Astrocyte of the spinal cord (primary cell): ENCODE data around the gene KCNG1.

Experiments used
- DNase-seq: peaks from one replicate; pipeline ENCODE4 v3.0.0; 2011; ENCODE audit warnings: low read depth, low spot score
- H3K4me3 ChIP-seq: 2 replicates; pipeline ENCODE4 v1.5.1; 2011; ENCODE audit warnings: low read depth, mild to moderate bottlenecking, low read length, moderate library complexity
- in situ Hi-C: cut with HindIII; loops from 2 replicates; pipeline ENCODE4 v1.10.0; 2017; ENCODE audit warnings: low sequenced_read_pairs
- TF ChIP-seq, protein P1 (sequence below): IDR thresholded peaks from 2 replicates; pipeline ENCODE4 v1.5.1; 2012; ENCODE audit warnings: low read depth, mild to moderate bottlenecking, low read length, inconsistent platforms

KCNG1 gene

DNA sequence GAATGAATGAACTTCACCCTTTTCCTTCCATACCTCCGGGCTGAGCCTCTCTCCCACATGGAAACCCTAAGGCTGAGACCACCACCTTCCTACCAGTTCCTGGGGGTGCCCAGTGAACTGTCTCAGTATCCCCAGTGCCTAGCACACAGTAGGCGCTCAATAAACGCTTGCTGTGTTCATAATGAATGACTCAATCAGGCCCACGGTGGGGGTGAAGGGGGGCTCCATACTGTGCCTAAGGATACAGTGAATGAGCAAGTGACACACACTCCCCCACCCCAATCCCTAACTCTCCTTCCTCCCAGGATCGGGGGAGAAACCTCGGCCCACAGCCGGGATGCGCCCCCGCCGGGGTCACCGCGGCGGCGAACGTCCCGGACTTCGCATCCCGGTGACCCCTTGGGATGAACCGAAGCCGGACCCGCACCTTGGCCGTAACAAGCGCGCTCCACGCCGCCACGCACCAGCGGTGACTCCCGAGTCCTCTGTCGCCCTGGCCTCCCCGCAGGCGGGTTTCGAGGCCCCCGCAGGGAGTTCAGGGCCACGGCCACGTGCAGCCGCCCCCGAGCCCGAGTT is 592 bp downstream of the KCNG1 start:
- TF ChIP-seq, protein P1, sequence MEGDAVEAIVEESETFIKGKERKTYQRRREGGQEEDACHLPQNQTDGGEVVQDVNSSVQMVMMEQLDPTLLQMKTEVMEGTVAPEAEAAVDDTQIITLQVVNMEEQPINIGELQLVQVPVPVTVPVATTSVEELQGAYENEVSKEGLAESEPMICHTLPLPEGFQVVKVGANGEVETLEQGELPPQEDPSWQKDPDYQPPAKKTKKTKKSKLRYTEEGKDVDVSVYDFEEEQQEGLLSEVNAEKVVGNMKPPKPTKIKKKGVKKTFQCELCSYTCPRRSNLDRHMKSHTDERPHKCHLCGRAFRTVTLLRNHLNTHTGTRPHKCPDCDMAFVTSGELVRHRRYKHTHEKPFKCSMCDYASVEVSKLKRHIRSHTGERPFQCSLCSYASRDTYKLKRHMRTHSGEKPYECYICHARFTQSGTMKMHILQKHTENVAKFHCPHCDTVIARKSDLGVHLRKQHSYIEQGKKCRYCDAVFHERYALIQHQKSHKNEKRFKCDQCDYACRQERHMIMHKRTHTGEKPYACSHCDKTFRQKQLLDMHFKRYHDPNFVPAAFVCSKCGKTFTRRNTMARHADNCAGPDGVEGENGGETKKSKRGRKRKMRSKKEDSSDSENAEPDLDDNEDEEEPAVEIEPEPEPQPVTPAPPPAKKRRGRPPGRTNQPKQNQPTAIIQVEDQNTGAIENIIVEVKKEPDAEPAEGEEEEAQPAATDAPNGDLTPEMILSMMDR, result no peak
- DNase-seq, result no peak
- peak overlapping the region; percentile 78 for H3K4me3 ChIP-seq
- in situ Hi-C loops, result no loop called here

DNA sequence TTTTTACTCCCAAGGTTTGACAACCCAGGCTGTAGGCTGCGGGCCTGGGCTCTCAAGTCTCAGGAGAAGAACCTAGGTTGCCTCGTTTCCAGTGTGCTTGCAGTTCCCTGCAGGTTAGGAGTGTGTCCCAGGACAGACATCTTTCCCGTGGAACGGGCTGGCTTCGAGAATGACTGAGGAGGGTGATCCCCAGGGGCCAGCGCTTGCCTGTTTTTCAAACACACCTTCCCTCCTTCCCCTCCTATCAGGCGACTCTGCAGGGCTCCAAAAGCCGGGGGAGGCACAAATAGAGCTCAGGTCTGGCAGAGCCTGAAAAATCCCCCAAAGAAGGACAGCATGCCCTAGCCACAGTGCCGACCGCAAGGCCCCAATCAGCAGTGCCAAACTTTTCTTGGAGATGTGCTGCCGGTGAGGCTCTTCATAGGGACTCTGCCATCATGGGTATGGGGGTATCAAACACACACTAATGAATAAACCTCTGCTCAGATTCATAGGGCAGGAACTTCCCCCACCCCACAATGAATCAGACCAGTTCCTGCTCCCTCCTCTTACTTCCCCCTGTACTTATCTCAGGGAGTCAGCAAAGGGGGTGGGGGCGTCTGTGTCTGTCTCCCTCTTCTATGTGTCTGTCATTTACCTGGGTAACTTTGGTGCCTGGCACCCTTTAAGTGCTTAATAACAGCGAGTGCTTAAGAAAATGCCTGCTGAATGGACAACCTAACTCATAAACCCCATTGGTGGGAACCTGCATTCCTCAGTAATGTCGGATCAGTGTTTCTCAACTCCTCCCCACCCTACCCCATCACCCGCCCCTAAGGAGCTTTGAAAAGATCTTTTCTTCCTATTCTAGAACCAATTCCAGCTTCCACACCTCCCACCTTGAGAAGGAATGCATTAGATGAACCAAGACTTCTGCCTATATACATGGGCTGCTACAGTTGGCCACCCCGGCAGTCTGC is 1.6 kb downstream of the KCNG1 start:
- peak; percentile 48 for DNase-seq
- TF ChIP-seq, protein P1, result no peak
- H3K4me3 ChIP-seq, result peak overlapping the region; percentile 78
- in situ Hi-C loops, result no loop called here

DNA sequence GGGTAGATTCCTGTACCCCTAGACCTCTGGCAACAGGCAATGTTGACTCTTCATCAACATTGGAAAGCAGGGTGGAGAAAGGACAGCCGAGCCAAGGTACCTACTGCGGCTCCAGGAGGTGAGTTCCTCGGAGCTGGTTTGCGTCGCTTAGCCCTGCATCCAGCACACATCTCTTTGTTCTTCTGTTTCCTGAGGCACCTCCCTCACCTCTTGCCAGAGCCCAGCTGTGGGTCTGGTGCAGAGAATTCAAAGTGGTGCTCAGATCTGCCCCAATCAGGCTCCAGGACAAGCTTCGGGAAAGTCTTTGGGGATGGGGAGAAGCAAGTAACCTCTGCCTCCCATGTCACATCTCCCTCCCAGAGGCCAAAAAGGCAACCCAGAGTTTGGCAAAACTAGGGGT is 2.2 kb downstream of the KCNG1 start:
- TF ChIP-seq, protein P1, result no peak
- no peak for DNase-seq
- in situ Hi-C loops, result no loop called here
- peak overlapping the region; percentile 78 for H3K4me3 ChIP-seq

DNA sequence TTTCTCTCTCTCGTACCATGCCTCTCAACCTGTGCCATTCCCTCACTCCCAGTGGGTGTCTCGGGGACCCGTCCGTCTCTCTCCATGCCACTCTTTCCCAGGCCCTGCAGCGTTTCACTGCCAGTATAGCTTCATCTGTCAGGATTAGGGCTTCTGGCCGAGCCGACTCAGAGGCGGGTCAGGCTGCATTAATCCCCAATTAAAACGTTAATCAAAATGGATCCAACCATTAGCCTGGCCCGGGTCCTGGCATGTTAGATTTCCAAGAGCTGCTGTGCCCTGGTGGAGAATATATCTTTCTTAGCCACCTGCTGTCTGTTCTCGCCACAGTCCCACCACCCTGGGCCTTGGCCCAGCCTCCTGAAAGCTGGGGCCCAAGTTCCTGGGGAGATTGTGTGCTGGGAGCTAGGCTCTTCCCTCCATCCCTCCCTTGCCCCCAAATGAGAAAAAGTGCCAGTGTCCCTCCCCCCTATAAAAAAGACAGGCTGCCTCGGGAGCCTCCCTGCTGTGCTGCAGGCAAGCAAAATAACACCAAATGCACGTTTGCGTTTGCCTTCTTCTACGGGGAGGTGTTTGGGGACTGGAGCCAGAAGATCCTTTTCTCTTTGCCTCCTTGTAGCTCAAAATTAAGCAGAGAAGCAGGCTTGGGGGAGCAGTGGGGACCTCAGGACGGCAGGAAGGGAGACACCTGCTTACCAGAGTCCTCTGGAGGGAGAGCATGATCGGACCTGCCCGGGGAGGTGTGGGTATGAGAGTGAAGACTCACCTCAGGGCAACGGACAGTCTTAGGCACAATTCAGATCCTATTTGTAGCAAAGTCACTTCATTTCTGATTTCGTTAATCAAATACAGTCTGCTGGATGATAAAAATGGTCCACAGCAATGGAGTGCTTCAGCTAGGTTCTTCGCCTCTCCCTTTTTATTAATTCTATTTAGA is 3.0 kb downstream of the KCNG1 start:
- no peak for DNase-seq
- in situ Hi-C loops, result no loop called here
- peak overlapping the region; percentile 78 for H3K4me3 ChIP-seq
- TF ChIP-seq, protein P1, result no peak

DNA sequence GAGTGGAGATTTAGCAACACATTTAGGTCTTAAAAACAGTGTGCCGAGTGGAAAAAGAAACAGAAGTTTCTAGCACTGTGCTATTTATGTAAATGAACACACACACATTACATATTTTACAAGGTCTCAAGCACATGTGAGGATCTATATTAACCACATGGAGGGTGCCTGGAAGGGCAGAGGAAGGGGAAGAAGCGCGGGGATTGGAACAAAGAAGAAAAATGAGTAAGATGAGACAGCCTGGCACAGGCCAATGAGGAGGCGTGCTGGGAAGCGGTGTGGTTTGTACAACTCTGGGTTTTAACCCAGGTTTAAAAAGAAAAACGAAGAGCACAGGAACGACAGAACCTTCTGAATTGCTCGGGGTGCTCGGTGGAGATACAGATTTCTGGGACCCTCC is 5.7 kb downstream of the KCNG1 start:
- TF ChIP-seq, protein P1, result no peak
- H3K4me3 ChIP-seq, result no peak overlapping the region
- DNase-seq, result no peak
- in situ Hi-C loops, result no loop called here

DNA sequence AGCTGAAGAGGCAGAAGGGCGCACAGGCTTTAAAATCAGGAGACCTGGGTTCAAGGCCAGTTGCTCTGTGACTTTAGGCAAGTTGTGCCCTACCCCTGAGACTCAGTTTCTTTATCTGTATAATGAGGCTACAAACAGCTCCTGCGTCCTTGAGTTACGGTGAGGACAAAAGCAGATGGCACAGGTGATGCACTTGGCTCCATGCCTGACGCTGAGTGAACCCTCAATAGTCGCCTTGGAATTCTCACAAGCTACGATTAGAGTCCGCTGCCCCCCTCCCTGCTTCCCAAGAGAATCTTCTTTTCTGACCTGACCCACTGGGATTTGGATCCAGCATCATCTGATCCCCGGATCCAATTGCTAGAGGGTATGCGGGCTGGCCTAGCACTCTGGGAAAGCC is 6.4 kb downstream of the KCNG1 start:
- TF ChIP-seq, protein P1, result no peak
- no peak overlapping the region for H3K4me3 ChIP-seq
- in situ Hi-C loops, result no loop called here
- no peak for DNase-seq
